Body of pancreas (tissue), 4 donors: Measurements from ENCODE around the gene RACK1.

Experiments
- POLR2A ChIP-seq, 3 donors: fragments of 450-650 bp; IDR thresholded peaks; one replicate each; pipeline ENCODE4 v1.6.1; 2016; ENCODE audit warnings: antibody characterized with exemption in 3 of 3, mild to moderate bottlenecking in 2 of 3
- TF ChIP-seq, protein P1 (sequence below), 7 experiments: fragments of 450-650 bp in 4 of 7; fragments of 200-600 bp in 3 of 7; sonication (generic) in 3 of 7; IDR thresholded peaks; one replicate each; pipeline ENCODE4 v1.5.1; 2016 to 2019; ENCODE audit warnings: antibody characterized with exemption in 7 of 7

DNA sequence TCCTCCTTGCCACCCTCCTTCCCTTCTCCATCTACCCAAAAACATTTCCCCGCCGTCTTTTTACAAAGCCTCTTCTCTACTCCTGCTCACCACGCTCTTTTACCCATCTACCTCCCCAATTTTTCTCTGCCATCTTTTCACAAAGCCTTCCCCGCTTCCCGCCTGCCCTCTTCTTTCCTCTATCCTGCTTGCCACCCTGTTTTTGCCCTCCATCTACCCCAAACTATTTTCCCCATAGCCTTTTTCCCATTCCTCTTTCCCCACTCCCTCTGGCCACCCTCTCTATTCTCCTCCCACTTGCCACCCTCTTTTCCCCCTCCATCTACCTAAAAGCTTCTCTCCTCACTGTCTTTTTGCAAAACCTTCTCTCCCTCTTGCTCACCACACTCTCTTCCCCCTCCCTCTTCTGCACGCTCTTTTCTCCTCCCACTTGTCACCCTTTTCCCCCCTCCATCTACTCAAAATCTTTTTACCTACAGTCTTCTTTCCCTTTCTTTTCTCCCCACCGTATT lies 36.6 kb upstream of the RACK1 start:
- TF ChIP-seq, protein P1, sequence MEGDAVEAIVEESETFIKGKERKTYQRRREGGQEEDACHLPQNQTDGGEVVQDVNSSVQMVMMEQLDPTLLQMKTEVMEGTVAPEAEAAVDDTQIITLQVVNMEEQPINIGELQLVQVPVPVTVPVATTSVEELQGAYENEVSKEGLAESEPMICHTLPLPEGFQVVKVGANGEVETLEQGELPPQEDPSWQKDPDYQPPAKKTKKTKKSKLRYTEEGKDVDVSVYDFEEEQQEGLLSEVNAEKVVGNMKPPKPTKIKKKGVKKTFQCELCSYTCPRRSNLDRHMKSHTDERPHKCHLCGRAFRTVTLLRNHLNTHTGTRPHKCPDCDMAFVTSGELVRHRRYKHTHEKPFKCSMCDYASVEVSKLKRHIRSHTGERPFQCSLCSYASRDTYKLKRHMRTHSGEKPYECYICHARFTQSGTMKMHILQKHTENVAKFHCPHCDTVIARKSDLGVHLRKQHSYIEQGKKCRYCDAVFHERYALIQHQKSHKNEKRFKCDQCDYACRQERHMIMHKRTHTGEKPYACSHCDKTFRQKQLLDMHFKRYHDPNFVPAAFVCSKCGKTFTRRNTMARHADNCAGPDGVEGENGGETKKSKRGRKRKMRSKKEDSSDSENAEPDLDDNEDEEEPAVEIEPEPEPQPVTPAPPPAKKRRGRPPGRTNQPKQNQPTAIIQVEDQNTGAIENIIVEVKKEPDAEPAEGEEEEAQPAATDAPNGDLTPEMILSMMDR (IDR thresholded peaks at IDR 0.05) = no peak
- no peak for TF ChIP-seq POLR2A (IDR thresholded peaks at IDR 0.05)
